DND-41 (cell line): ENCODE measurements around the gene KDELR1.

ENCODE experiments used
- ATAC-seq: fragments of 200-7000 bp; cut with Tn5 transposase; 3 replicates; pipeline ENCODE4 v1.9.1; 2021; ENCODE audit warnings: low read depth; ENCODE audit not compliant: insufficient read depth
- DNase-seq: peaks from one replicate; pipeline ENCODE4 v3.0.0-alpha.2; 2020
- H2AFZ ChIP-seq: 2 replicates; pipeline ENCODE4 v1.6.0; 2012; ENCODE audit warnings: low read depth, low read length
- H3K27ac ChIP-seq: 2 replicates; pipeline ENCODE4 v1.5.1; 2012; ENCODE audit warnings: low read length, inconsistent platforms
- H3K27me3 ChIP-seq: fragments of 200-600 bp; sonication (generic); 2 replicates; pipeline ENCODE4 v1.6.0; 2012; ENCODE audit warnings: low read length, mild to moderate bottlenecking, inconsistent platforms; ENCODE audit not compliant: insufficient read depth, poor library complexity
- H3K36me3 ChIP-seq: 2 replicates; pipeline ENCODE4 v1.5.1; 2012; ENCODE audit warnings: low read length, inconsistent platforms; ENCODE audit not compliant: insufficient read depth
- H3K4me1 ChIP-seq: 2 replicates; pipeline ENCODE4 v1.5.1; 2012; ENCODE audit warnings: mild to moderate bottlenecking, low read length; ENCODE audit not compliant: insufficient read depth
- H3K4me2 ChIP-seq: 2 replicates; pipeline ENCODE4 v1.6.0; 2012; ENCODE audit warnings: mild to moderate bottlenecking, moderate library complexity, low read length, inconsistent platforms; ENCODE audit not compliant: insufficient read depth
- H3K4me3 ChIP-seq, 2 experiments: fragments of 200-600 bp in 1 of 2; shearing (Covaris generic) in 1 of 2; 2 replicates each; pipeline ENCODE4 v1.5.1; 2012 to 2016; ENCODE audit warnings: inconsistent platforms in 2 of 2, low read length in 2 of 2, mild to moderate bottlenecking in 2 of 2, low read depth in 1 of 2, moderate library complexity in 1 of 2
- H3K79me2 ChIP-seq: 2 replicates; pipeline ENCODE4 v1.6.0; 2012; ENCODE audit warnings: low read length, inconsistent platforms; ENCODE audit not compliant: insufficient read depth
- H3K9ac ChIP-seq: 2 replicates; pipeline ENCODE4 v1.6.0; 2012; ENCODE audit warnings: low read depth, mild to moderate bottlenecking, inconsistent platforms, low read length, moderate library complexity
- H3K9me3 ChIP-seq: 2 replicates; pipeline ENCODE4 v1.5.1; 2012; ENCODE audit warnings: low read length, moderate library complexity, mild to moderate bottlenecking, inconsistent platforms; ENCODE audit not compliant: insufficient read depth, severe bottlenecking
- H4K20me1 ChIP-seq: 2 replicates; pipeline ENCODE4 v1.6.0; 2012; ENCODE audit warnings: low read length; ENCODE audit not compliant: insufficient read depth
- EZH2 ChIP-seq: IDR thresholded peaks from 3 replicates; pipeline ENCODE4 v1.6.1; 2012; ENCODE audit warnings: borderline replicate concordance, low read depth, mild to moderate bottlenecking, moderate library complexity, low read length, inconsistent platforms; ENCODE audit not compliant: severe bottlenecking
- TF ChIP-seq, protein P1 (sequence below): IDR thresholded peaks from 2 replicates; pipeline ENCODE4 v1.5.1; 2012; ENCODE audit warnings: borderline replicate concordance, low read length, moderate library complexity, mild to moderate bottlenecking; ENCODE audit not compliant: poor library complexity, severe bottlenecking; ENCODE audit errors: extremely low read depth

Gene KDELR1

DNA sequence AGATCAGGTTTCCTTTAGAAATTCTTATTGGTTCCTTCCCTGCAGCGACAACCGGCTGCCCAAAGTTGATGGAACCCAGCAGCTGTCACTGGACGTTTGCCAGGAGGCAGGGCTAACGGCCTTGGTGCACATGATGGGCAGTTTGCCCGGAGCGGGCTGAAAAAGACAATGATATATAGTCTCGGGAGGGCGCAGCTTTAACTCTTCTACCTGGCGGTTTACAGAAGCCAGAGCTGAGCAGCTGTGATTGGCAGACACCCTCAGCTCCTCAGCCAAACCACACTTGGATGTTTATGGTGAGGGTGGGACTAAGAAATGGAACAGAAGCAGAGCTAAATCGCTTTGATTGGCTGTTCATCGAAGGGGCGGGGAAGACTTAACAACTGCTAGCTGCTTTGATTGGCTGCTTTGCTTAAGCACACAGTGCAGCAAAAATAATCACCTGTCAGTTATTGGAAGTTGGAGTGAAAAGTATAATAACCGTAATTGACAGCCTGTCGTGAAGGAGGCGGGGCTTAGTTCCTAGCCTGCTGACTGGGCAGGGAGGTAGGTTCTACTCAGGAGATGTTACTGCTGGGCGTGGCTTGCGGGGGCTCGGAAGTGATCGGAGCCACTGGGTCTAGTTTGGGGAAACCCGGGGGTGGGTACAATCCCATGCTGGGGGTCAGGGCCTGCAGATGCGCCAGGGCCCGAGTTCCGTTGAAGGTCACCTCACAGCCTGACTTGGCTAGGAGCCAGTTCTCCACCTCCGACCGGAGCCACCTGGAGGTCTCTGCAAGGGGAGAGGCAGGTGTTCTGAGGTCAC, 58.5 kb downstream of the KDELR1 start:
- Histone ChIP-seq H3K4me1 (peaks cover 51% of the 10 kb centered on the region), H3K4me2 (peak overlapping the region; percentile 85), H3K79me2 (no peaks in the 10 kb centered on the region; the same call in 1 of the 2 replicates), H4K20me1 (no peaks in the 10 kb centered on the region), H2AFZ (peak overlapping the region; percentile 73), H3K27ac (peak overlapping the region; percentile 86), H3K9me3 (no peaks in the 10 kb centered on the region), H3K36me3 (no peaks in the 10 kb centered on the region), H3K4me3 (peak overlapping the region; percentile 33 to 64), H3K9ac (peak overlapping the region; percentile 76), H3K27me3 (no peaks in the 10 kb centered on the region)
- DNase-seq: peak; percentile 89
- TF ChIP-seq, protein P1, sequence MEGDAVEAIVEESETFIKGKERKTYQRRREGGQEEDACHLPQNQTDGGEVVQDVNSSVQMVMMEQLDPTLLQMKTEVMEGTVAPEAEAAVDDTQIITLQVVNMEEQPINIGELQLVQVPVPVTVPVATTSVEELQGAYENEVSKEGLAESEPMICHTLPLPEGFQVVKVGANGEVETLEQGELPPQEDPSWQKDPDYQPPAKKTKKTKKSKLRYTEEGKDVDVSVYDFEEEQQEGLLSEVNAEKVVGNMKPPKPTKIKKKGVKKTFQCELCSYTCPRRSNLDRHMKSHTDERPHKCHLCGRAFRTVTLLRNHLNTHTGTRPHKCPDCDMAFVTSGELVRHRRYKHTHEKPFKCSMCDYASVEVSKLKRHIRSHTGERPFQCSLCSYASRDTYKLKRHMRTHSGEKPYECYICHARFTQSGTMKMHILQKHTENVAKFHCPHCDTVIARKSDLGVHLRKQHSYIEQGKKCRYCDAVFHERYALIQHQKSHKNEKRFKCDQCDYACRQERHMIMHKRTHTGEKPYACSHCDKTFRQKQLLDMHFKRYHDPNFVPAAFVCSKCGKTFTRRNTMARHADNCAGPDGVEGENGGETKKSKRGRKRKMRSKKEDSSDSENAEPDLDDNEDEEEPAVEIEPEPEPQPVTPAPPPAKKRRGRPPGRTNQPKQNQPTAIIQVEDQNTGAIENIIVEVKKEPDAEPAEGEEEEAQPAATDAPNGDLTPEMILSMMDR: no peak
- no peak for TF ChIP-seq EZH2
- peak; percentile 67 for ATAC-seq
